Mucosa of gallbladder (tissue), 1 donor: ENCODE results near the gene FGGY. TPM values are rescaled to one million over a fixed set of nuclear protein-coding genes. Genes with fewer than 3 reads are reported as not detected.
"Not testable (repeated sequence)": the region's sequence is repeated elsewhere in the genome, so short reads cannot be mapped to it uniquely, and the experiment has no call there.

Experiments
- DNase-seq: peaks from one replicate; pipeline ENCODE4 v3.0.0-alpha.2; 2020; ENCODE audit warnings: low spot score
- total RNA-seq: library from RNA; stranded (reverse); gene quantifications from one replicate; pipeline ENCODE4 v1.2.1, GENCODE V29; 2021
- donor health status: DM: no; HTN: no; CAD: no.

The FGGY gene
- total RNA-seq, 1 donor from 2014 or later = 36.4 TPM

DNA sequence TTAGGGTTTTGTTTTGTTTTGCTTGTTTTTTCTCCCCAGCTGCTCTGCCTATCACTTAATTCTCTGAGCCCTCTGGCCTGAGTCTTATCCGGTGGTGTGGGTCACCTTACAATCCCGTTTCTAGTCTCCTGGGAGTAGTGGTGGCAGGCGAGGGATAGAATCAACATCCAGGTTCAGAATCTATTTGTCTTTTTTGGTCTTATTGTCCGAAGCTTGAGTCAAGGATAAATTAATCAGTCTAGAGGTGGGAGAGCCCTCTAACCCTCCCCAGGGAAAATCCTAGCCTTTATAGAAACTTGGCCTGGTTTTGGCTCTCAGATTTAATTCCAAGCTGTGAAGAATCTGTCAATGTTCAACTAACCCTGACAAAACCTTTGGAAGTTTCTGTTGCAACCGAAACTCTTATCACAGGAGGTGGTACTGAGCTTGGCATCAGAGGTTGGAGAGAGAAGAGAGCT is 246.3 kb downstream of the FGGY start:
- peak; percentile 40 for DNase-seq

GRCh38 chr1:59544615-59545293 is 247.9 kb downstream of the FGGY start:
- no peak for DNase-seq

DNA sequence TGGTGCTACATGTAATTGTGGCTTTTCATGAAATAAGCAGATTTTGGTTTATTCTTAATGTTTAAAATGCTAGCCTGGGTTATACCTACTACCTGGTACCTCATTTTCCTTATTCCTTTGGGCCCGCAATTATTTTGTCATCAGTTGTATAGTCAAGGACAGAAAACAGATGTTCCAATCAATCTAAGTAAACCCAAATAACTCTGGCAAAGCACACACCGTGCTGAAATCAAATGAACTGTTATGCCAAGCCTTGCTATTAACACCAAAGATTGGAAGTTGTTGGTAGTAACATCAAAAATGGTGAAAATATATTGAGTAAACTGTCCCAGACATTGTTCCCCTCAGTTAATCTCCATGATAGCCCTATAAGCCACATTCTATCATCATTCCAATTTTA is 248.9 kb downstream of the FGGY start:
- no peak for DNase-seq

GRCh38 chr1:59549066-59549837 is 252.4 kb downstream of the FGGY start:
- DNase-seq = no peak

DNA sequence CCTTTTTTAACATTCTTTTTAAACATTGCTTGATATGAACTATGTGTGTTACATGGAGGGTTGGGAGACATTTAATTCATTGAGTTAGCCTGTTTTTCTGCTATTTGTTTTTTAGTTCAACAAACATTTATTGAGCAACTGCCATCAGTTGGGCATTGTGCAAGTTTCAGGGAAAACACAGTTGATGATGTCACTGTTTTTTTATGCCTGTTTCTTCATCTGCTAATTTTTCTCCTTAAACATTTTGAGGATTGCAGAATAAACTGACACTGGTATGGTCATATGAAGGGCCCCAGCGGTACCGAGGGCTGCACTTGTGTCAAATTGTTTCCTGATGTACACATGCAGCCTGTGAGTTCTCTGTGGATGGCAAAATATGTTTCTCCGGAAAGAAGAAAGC is 253.0 kb downstream of the FGGY start:
- DNase-seq = no peak

GRCh38 chr1:59552007-59552406 is 255.1 kb downstream of the FGGY start:
- DNase-seq = no peak

DNA sequence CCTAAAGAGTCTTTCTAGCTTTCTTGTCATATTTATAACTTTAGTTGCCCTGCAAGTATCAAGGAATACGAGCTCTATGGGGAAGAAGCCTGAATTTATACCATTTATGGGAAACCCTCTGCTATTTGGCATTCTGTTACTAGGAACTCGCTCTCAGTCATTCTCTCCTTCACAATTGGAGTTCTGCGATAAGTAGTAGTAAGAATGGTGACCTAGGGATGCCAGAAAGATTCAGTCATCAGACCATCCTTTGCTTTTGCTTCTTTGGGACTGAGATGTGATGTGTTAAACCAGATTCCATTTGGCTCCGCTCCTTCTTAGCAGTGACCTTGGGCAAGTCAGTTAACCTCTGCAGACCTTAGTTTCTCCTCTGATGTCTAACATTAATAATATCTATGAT is 256.5 kb downstream of the FGGY start:
- DNase-seq = no peak

DNA sequence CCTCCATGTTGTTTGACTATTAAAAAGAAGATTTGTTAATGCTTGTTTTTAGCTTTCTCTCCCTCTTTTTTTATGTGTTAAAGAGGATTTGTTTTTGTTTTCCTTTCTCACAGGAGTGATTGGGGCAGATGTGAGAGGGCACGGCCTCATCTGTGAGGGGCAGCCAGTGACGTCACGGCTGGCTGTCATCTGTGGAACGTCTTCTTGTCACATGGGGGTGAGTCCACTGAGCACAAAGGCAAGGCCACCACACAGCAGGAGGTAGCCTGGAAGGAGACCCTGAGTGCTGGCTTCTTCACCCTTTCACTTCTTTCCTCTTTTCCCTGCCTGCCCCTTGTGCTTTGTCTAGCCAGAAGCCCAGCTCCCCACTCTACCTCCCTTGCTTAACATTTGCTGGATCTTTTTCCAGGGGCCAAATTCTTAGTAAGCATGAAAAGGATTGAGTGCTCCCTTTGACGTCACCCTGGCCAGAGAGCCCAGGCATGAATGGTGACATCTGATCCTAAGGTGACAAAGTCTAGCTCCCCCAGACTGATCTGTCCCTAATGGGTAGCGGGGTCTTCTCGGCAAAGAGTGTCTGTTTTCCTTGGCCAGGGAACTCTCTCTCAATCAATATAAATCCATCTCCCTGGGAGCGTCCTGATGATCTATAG is 257.2 kb downstream of the FGGY start:
- DNase-seq = no peak

DNA sequence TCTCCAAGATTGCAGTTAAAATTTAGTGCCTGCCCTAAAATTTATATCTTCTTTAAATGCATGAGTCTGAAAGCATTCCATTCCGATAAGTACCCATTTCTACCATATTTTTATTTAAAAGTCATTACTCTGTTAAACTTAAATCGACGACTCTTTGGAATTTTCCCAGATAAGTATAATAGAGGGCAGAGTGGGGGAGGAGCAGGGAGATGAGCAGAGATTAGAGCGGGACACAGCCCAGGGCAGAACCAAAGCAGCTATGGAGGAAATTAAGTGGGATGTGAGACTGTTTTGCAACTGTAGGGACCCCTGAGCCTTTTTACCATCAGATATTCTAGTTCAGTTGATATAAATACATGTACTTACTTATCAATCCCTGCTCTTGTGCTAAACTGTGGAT is 257.9 kb downstream of the FGGY start:
- no peak for DNase-seq

DNA sequence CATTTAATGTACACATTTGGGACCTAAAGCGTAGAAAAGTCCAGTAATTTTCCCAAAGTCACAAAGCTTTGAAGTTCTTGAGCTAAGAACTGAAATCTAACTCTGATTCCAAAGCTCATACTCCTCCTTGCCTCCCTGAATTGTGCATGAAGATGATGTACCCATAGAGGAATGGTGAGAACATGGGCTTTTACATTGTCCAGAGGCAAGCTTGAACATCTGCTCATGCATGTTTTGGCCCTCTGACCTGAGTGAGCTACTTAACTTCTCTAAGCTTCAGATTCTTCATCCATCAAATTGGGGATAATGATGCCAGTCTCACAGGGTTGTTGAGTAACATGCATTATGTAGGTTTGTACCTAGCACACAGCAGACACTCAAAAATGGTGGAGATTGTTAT is 259.5 kb downstream of the FGGY start:
- no peak for DNase-seq

DNA sequence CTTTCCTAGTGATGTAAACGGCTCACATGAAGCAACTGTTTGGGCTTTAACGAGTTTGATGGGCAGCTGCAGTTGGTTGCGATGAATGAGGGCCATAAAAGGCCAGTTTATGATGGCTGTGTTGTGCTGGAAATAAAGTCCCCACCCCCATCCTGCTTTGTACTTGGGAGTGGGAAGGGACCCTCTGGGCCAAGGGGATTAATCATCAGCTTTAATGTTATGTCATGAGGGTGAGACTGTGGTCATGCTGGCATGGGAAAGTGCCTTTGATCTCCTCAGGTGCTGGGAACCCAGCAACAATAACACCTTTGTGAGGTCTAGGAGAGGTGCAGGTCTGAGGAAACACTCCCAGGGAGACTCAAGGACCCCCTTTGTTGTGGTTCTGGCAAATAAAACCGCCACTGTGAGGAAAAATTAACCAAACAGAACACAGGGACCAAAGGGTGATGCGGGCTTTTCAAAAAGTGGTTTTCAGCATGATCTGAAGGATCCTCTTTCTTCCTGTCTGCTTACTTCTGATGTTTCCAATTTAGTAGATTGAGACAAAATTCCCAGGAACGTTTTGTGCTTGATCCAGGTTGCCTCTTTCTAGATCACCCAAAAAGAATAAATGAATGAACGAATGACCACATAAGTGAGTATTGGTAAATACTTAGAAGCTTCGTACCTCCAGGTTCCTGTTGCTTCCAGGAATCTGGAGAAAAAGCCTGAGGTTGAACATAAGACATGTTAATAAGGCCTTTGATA is 260.1 kb downstream of the FGGY start:
- no peak for DNase-seq

DNA sequence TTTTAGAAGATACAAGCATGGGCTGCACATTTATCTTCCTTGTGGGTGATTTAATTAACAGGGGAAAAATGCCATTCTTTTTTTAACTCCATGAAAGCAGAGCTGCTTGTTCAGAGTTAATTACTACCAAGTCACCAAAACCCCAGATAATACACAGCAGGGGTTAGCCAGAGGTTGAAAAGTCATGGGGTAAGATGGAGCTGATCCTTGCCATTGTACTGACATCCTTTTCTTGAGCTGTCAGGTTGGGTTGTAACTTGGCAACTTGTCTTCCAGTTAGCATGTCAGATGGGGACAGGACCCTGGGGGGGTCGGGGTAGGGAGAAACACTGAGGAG is 260.6 kb downstream of the FGGY start:
- no peak for DNase-seq

DNA sequence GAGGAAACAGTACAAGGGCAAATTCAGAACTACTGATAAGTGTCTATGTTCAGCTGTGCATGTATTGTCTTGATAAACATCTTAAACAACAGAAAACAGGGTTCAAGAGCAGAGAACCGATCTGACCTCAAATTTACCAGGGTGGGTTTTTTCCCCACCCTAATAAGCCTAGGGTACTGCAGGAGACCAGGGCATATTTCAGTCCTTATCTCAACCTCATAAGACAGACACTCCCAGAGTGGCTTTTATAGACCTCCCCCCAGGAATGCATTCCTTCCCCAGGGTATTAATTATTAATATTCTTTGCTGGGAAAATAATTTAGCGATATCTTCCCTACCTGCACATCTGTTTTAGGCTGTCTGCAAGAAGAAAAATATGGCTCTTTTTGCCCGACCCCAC is 261.7 kb downstream of the FGGY start:
- DNase-seq = not testable (repeated sequence)

- no peak for DNase-seq
Observed at GRCh38 chr1:59560807-59561450, 264.0 kb downstream of the FGGY start.

GRCh38 chr1:59561796-59562195 is 264.9 kb downstream of the FGGY start:
- no peak for DNase-seq

DNA sequence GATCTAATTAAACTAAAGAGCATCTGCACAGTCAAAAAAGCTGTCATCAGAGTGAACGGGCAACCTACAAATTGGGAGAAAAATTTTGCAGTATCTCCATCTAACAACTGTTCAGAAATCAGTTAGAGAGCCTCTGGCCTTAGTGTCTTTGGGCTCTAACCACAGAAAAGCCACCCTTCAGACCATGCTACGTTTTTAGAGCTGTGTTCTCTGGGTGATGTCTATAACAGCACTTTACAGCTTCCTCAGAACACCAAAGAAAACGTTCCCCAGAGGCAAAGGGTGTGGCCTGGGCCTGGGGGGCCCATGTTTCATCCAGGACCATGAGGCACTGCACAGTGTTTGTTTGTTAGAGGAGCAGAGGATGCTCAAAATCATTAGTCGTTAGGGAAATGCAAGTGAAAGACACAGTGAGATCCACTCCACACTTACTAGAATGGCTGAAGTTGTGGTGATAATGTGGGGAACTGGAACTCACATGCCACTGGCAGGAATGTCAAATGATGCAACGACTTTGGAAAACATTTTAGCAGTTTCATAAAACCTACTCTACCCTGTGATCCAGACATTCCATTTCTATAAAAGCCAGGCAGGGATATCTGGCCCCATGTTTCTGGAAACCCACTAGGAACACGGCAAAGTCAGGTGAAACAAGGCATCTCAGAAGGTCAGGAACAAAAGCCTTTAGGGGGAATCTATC is 267.4 kb downstream of the FGGY start:
- DNase-seq = no peak

GRCh38 chr1:59565611-59566410 is 268.9 kb downstream of the FGGY start:
- peak; percentile 37 for DNase-seq

DNA sequence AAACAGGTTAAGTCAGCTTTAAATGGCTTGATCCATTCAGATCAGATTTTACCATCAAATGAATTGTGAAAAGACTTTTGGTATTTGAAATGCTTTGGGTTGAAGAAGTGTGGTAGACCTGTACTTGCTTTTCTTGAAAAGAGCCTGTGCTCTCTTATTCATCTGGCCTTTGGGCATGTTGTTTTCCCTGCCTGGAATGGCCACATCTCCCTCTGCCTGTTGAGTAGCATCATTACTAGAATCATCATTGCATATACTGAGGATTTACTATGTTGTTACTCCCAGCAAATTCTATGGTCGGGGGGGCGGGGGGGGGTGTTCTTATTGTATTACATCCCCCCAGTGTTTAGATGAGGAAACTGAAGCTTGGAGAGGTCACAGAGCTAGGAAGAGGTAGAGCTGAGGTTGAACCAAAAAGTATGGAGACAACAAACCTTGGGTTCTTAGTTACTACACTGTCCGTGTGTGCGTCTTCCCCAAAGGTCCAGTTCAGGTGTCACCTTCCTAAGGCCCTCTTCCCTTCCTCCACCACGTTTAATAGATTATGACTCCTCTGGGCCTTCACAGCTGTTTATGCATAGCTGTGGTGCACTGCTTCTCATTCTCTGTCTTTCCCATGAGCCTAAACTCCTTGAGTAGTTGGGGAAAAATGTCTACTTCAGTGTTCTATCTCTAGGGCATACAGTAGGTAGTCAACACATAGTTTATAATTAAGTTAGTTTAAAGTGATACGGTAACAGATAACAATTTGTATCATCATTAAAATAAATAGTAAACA is 271.5 kb downstream of the FGGY start:
- DNase-seq = no peak

DNA sequence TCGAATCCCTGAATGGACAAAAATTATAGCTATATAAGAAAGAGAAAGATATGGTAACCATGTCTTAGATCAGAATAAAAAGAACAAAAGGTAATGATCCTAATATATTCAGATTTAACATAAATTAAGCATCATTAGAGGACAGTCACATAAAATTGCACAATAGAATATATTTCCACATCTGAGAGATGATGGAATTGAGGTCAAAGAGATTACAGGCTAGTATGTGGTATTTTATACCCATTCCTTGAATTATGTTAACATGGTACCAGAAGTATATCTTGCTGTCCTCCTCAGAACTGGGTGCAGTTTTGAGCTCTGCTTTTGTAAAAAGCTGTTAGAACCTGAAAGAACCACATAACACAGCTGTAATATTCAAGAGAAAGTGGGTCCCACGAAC is 272.3 kb downstream of the FGGY start:
- no peak for DNase-seq

GRCh38 chr1:59570524-59570923 is 273.6 kb downstream of the FGGY start:
- DNase-seq = no peak
